Adrenal gland (tissue), 5 donors: ENCODE data around the gene P2RY8.

Experiments
- POLR2A ChIP-seq, 2 donors: fragments of 450-650 bp; IDR thresholded peaks; one replicate each; pipeline ENCODE4 v1.6.1; 2017; ENCODE audit warnings: antibody characterized with exemption in 2 of 2, mild to moderate bottlenecking in 2 of 2, moderate library complexity in 1 of 2
- TF ChIP-seq, protein P1 (sequence below), 6 experiments: fragments of 450-650 bp in 4 of 6; fragments of 200-600 bp in 2 of 6; sonication (generic) in 1 of 6; IDR thresholded peaks; 1 replicate in 5 of 6; 2 replicates in 1 of 6; pipeline versions ENCODE4 v1.5.1 to v1.8.0; 2016 to 2021; ENCODE audit warnings: antibody characterized with exemption in 6 of 6, mild to moderate bottlenecking in 2 of 6, moderate library complexity in 1 of 6
- donor health status: DM: no; HTN: no; CAD: no.

DNA sequence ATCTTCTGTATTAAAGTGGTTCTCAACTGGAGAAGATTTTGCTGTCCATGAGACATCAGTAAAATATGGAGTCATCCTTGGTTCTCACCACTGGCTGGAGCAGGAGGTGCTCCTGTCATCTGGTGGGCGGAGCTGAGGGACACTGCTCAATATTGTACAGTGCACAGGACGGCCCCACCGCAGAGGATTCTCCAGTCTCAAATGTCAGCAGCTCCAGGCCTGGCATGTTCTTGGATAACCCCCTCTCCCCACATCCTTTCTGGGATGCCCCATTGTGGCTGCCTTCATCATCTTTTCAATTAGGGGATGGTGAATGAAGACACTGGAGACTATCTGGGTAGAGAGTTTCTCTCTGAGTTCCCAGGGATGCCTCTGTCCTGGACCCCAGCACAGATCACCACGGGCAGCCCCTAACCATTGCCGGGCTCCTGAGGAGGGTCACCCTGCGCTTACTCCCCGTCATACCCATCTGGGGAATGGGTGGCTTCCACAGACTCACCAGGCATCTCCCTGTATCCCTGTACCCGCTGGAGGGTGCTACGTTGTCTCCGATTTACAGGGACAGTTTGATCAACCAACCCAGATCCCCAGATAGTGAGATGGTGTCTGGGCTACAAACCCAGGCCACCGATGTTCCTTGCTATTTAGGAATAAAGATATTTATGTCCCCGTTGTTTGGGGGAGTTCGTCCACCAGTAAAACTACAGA is 21.9 kb upstream of the P2RY8 start:
- TF ChIP-seq, protein P1, sequence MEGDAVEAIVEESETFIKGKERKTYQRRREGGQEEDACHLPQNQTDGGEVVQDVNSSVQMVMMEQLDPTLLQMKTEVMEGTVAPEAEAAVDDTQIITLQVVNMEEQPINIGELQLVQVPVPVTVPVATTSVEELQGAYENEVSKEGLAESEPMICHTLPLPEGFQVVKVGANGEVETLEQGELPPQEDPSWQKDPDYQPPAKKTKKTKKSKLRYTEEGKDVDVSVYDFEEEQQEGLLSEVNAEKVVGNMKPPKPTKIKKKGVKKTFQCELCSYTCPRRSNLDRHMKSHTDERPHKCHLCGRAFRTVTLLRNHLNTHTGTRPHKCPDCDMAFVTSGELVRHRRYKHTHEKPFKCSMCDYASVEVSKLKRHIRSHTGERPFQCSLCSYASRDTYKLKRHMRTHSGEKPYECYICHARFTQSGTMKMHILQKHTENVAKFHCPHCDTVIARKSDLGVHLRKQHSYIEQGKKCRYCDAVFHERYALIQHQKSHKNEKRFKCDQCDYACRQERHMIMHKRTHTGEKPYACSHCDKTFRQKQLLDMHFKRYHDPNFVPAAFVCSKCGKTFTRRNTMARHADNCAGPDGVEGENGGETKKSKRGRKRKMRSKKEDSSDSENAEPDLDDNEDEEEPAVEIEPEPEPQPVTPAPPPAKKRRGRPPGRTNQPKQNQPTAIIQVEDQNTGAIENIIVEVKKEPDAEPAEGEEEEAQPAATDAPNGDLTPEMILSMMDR (IDR thresholded peaks at IDR 0.05), result no peak
- no peak for TF ChIP-seq POLR2A (IDR thresholded peaks at IDR 0.05)
